Cardiac fibroblast (primary cell): ENCODE results near the gene SFT2D1.
"Not testable (repeated sequence)": the region's sequence is repeated elsewhere in the genome, so short reads cannot be mapped to it uniquely, and the experiment has no call there.

Source experiments
- DNase-seq, 2 donors: peaks; one replicate each; pipeline versions ENCODE4 v3.0.0 to v3.0.0-alpha.2; 2010; ENCODE audit warnings: low read depth in 2 of 2
- H3K4me3 ChIP-seq, 2 donors: replicated peaks in 1 of 2; 1 replicate in 1 of 2; 2 replicates in 1 of 2; pipeline ENCODE4 v1.5.1; 2011; ENCODE audit warnings: low read depth in 2 of 2, low read length in 2 of 2, mild to moderate bottlenecking in 2 of 2, moderate library complexity in 1 of 2
- TF ChIP-seq, protein P1 (sequence below): IDR thresholded peaks from one replicate; pipeline ENCODE4 v1.5.1; 2011; ENCODE audit warnings: low read depth, mild to moderate bottlenecking, low read length, inconsistent platforms

Gene SFT2D1

GRCh38 chr6:166354143-166354542 is 11.8 kb upstream of the SFT2D1 start:
- no peak for DNase-seq
- no peak overlapping the region for H3K4me3 ChIP-seq
- TF ChIP-seq, protein P1, sequence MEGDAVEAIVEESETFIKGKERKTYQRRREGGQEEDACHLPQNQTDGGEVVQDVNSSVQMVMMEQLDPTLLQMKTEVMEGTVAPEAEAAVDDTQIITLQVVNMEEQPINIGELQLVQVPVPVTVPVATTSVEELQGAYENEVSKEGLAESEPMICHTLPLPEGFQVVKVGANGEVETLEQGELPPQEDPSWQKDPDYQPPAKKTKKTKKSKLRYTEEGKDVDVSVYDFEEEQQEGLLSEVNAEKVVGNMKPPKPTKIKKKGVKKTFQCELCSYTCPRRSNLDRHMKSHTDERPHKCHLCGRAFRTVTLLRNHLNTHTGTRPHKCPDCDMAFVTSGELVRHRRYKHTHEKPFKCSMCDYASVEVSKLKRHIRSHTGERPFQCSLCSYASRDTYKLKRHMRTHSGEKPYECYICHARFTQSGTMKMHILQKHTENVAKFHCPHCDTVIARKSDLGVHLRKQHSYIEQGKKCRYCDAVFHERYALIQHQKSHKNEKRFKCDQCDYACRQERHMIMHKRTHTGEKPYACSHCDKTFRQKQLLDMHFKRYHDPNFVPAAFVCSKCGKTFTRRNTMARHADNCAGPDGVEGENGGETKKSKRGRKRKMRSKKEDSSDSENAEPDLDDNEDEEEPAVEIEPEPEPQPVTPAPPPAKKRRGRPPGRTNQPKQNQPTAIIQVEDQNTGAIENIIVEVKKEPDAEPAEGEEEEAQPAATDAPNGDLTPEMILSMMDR = no peak

GRCh38 chr6:166353507-166353906 is 11.2 kb upstream of the SFT2D1 start:
- H3K4me3 ChIP-seq = no peak overlapping the region
- TF ChIP-seq, protein P1 = no peak
- no peak for DNase-seq

- TF ChIP-seq, protein P1 = no peak
- no peak overlapping the region for H3K4me3 ChIP-seq
- no peak for DNase-seq
These were observed 10.6 kb upstream of the SFT2D1 start for GRCh38 chr6:166352923-166353322.

DNA sequence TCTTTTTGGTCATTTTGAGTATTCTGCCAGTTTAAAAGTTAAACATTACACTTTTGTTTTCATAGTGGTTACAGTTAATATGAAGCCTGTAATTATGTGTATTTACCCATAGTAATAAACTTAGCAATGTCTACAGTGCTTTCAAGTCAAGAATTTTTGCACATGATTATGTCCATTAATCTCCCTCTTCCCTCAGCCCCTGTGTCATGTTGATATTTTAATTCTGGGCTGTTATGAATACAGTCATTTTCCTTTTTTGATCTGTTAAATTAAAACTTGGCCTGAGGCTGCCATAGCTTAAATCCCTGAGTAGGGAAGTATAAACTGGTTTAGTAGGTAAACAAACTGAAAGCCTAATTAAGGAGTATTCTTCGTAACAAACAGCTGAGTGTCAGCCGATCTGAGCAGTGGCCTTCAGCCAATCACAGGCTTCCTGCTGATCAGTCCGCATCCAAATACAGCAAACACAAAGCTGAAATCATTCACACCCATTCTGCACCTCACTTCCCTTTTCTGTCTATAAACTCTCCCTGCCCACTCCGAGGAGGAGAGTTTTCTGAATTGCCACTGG is 9.5 kb upstream of the SFT2D1 start:
- TF ChIP-seq, protein P1 = no peak
- H3K4me3 ChIP-seq = no peak overlapping the region
- peak in 1 of 2 donors; percentile 25 for DNase-seq

- no peak for DNase-seq
- TF ChIP-seq, protein P1 = no peak
- H3K4me3 ChIP-seq = no peak overlapping the region
These were observed 6.1 kb upstream of the SFT2D1 start for GRCh38 chr6:166348305-166348949.

GRCh38 chr6:166346965-166347364 is 4.6 kb upstream of the SFT2D1 start:
- H3K4me3 ChIP-seq = no peak overlapping the region
- DNase-seq = no peak
- TF ChIP-seq, protein P1 = no peak

GRCh38 chr6:166346449-166346848 is 4.1 kb upstream of the SFT2D1 start:
- no peak overlapping the region for H3K4me3 ChIP-seq
- no peak for DNase-seq
- TF ChIP-seq, protein P1 = no peak

DNA sequence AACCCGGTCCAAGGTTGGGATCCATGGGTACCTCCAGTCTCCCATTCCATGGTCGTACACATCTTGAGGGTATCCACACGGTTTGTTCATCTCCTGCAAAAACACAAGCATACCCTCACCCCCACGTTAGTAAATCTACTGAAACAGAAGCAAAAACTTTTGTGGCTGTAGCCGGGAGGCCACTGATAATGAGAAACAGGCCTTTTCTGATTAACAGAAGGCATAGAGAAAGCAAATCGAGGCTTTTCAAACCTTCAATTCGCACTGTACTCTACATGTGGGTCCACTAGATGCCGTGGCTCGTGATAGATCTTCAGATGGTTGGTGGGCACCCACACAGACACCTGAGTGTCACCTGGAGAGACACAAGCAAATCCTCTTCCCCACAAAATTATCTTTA is 3.3 kb upstream of the SFT2D1 start:
- not testable (repeated sequence) for DNase-seq, H3K4me3 ChIP-seq

DNA sequence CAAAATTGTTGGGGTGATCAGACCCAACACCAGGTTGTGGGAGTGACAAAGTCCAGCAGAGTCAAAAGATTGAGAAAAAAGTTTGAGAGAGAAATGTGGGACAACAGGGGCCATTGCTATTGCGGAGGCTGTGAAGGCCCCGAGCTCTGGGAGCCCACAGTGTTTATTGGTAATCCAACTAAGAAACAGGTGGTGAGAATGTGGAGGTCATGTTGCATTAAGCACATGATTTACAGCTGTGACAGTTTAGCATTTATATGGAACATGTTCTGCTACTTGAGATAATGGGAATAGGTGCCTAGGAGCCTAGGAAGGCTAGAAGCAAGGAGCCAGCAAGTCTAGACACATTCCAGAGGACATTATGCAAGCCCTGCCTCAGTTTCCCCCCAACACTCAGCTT is 2.6 kb upstream of the SFT2D1 start:
- H3K4me3 ChIP-seq, DNase-seq: not testable (repeated sequence)
